Measurements from ENCODE around the gene SNX6. TPM values are rescaled to one million over a fixed set of nuclear protein-coding genes. Genes with fewer than 3 reads are reported as not detected.

Gene SNX6
- total RNA-seq, 1 experiment from 2014 or later = 64.2 TPM

DNA sequence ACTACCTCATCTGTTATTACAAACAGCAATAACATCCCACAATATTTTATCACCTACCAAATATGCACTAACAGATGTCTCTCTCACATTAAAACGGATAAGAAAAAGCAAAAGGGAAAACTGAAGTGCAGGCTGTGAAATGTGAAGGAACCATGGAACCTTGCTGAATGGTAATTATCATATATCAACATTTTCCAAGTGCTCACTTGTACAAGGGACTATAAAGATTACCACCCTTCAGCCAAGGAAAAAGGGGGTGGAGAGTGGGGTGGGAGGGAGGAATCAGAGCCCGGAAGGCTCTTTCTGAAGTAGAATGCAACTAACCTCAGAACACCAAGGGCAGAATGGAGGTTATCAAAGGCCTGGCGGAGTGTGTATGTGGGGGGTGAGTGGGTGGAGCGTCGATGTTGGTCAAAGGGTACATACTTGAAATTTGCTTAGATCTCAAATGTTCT lies 1.2 kb downstream of the SNX6 start:
- DNase-seq (ENCODE audit: low spot score) = peak; percentile 14
- Histone ChIP-seq H3K9me3 (ENCODE audit: low read depth, low read length, poor library complexity, severe bottlenecking) (no peaks in the 10 kb centered on the region), H3K27ac (ENCODE audit: low read depth, low read length, poor library complexity, severe bottlenecking) (no peak overlapping the region), H3K36me3 (ENCODE audit: insufficient read depth, low read length, poor library complexity, severe bottlenecking) (peaks cover 4% of the 10 kb centered on the region), H3K27me3 (replicated peaks; ENCODE audit: insufficient read depth, low read depth, low read length, poor library complexity) (no peaks in the 10 kb centered on the region), H3K4me3 (ENCODE audit: low read depth, low read length, poor library complexity, severe bottlenecking) (peak overlapping the region; percentile 88), H3K4me1 (ENCODE audit: insufficient read depth, low read length, poor library complexity, severe bottlenecking) (peaks cover 7% of the 10 kb centered on the region)
- BruUV-seq (replicated peaks) = no TSS peak
- POLR2A ChIA-PET (ENCODE audit: low non-redundant PET) = no interaction called here
- intact Hi-C loops (cut with micrococcal nuclease; ENCODE audit: unreplicated experiment) = no loop called here
- TF ChIP-seq, protein P1, sequence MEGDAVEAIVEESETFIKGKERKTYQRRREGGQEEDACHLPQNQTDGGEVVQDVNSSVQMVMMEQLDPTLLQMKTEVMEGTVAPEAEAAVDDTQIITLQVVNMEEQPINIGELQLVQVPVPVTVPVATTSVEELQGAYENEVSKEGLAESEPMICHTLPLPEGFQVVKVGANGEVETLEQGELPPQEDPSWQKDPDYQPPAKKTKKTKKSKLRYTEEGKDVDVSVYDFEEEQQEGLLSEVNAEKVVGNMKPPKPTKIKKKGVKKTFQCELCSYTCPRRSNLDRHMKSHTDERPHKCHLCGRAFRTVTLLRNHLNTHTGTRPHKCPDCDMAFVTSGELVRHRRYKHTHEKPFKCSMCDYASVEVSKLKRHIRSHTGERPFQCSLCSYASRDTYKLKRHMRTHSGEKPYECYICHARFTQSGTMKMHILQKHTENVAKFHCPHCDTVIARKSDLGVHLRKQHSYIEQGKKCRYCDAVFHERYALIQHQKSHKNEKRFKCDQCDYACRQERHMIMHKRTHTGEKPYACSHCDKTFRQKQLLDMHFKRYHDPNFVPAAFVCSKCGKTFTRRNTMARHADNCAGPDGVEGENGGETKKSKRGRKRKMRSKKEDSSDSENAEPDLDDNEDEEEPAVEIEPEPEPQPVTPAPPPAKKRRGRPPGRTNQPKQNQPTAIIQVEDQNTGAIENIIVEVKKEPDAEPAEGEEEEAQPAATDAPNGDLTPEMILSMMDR (conservative IDR thresholded peaks at IDR 0.05; ENCODE audit: low read depth, low read length) = no peak
- TF ChIP-seq EZH2 (IDR thresholded peaks at IDR 0.05; ENCODE audit: borderline replicate concordance, low read depth, low read length, poor library complexity, severe bottlenecking) = no peak
- CTCF ChIA-PET = no interaction called here

DNA sequence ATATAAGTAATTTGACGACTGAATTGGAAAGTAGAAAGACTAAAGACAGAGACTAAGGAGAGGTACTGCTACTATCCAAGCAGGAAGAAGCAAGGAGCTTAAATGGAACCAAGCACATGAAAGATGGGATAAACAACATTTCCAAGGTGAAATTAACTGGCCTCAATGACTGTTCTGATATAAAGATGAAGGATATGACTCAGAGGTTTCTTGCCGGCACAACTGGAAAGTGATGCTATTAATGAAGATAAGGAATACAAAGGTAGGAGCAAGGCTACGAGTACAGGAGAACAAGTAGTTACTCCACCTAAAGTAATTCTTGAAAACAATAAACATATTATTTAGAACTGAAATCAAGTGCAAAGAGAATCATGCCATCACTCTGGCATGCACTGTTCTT lies 6.4 kb downstream of the SNX6 start:
- no peak for DNase-seq (ENCODE audit: low spot score)
- intact Hi-C loops (cut with micrococcal nuclease; ENCODE audit: unreplicated experiment) = no loop called here
- ChIA-PET POLR2A (ENCODE audit: low non-redundant PET) (interaction anchor here (0.5 kb wide), 1 partner anchor 12 kb away, joined by 14 read pairs; no protein-coding TSS in a partner anchor), CTCF (no interaction called here)
- Histone ChIP-seq H3K27ac (ENCODE audit: low read depth, low read length, poor library complexity, severe bottlenecking) (no peak overlapping the region), H3K27me3 (replicated peaks; ENCODE audit: insufficient read depth, low read depth, low read length, poor library complexity) (no peaks in the 10 kb centered on the region), H3K36me3 (ENCODE audit: insufficient read depth, low read length, poor library complexity, severe bottlenecking) (peaks cover 14% of the 10 kb centered on the region), H3K9me3 (ENCODE audit: low read depth, low read length, poor library complexity, severe bottlenecking) (no peaks in the 10 kb centered on the region), H3K4me3 (ENCODE audit: low read depth, low read length, poor library complexity, severe bottlenecking) (no peak overlapping the region), H3K4me1 (ENCODE audit: insufficient read depth, low read length, poor library complexity, severe bottlenecking) (peaks cover 2% of the 10 kb centered on the region)
- TF ChIP-seq, protein P1 (conservative IDR thresholded peaks at IDR 0.05; ENCODE audit: low read depth, low read length) = no peak
- no peak for TF ChIP-seq EZH2 (IDR thresholded peaks at IDR 0.05; ENCODE audit: borderline replicate concordance, low read depth, low read length, poor library complexity, severe bottlenecking)
- no TSS peak for BruUV-seq (replicated peaks)

DNA sequence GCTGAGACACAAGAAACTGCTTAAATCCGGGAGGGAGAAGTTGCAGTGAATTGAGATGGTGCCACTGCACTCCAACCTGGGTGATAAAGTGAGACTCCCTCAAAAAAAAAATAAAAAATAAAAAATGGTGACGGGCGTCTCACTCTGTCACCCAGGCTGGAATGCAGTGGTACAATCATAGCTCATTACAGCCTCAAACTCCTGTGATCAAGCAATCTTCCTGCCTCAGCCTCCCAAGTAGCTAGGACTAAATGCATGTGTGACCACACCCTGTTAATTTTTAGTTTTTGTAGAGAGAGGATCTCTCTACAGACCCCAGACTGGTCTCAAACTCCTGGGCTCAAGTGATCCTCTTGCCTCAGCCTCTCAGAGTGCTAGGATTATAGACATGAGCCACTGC lies 9.1 kb downstream of the SNX6 start:
- BruUV-seq (replicated peaks) = no TSS peak
- Histone ChIP-seq H3K4me1 (ENCODE audit: insufficient read depth, low read length, poor library complexity, severe bottlenecking) (no peaks in the 10 kb centered on the region), H3K36me3 (ENCODE audit: insufficient read depth, low read length, poor library complexity, severe bottlenecking) (peaks cover 19% of the 10 kb centered on the region), H3K4me3 (ENCODE audit: low read depth, low read length, poor library complexity, severe bottlenecking) (no peak overlapping the region), H3K27ac (ENCODE audit: low read depth, low read length, poor library complexity, severe bottlenecking) (no peak overlapping the region), H3K27me3 (replicated peaks; ENCODE audit: insufficient read depth, low read depth, low read length, poor library complexity) (no peaks in the 10 kb centered on the region), H3K9me3 (ENCODE audit: low read depth, low read length, poor library complexity, severe bottlenecking) (no peaks in the 10 kb centered on the region)
- ChIA-PET CTCF (no interaction called here), POLR2A (ENCODE audit: low non-redundant PET) (no interaction called here)
- TF ChIP-seq EZH2 (IDR thresholded peaks at IDR 0.05; ENCODE audit: borderline replicate concordance, low read depth, low read length, poor library complexity, severe bottlenecking) = no peak
- TF ChIP-seq, protein P1 (conservative IDR thresholded peaks at IDR 0.05; ENCODE audit: low read depth, low read length) = no peak
- no peak for DNase-seq (ENCODE audit: low spot score)
- intact Hi-C loops (cut with micrococcal nuclease; ENCODE audit: unreplicated experiment) = no loop called here
